HG02885 (cell line): ENCODE measurements around the gene SHISA5.

Source experiments
- ATAC-seq: cut with Tn5 transposase; IDR thresholded peaks from one replicate; pipeline ENCODE4 v1.9.1; 2021; ENCODE audit warnings: mild to moderate bottlenecking; ENCODE audit not compliant: unreplicated experiment, poor library complexity

SHISA5 gene

DNA sequence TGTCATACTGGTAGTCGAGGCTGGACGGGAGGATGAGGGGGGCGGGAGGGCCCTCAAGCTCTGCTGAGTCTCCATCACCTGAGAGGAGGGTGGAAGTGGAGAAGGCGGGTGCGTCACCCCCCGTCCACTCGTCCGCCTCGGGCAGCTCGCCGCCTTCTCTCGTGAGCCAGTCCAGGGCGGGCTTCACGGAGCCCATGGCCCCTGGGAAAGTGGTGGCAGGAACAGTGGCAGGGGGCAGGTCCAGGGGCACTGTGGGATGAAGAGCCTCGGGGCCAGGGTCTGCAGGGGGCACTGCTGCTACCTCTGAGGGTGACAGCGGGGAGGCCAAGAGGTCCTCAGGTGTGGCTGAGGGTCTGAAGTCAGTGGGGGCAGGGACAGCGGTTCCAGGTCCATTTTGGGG, 84.4 kb downstream of the SHISA5 start:
- no peak for ATAC-seq

DNA sequence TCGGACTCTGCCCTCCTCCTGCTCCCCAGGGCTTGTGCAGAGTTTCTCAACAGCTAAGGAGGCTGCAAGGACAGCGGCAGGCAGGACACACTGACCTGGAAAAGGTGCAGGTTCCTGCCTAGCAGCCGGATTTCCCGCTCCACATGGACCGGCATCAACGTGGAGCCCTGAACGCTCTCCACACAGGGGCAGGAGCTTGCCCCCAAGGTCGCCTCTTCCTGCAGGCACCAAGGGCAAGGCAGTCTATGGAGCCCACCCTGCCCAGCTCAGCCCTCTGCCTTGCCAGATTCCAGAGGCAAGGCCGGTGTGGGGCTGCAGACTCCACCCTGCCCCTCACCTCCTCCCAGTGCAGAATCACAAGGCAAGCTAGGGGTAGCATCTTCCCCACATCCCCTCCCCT, 84.8 kb downstream of the SHISA5 start:
- ATAC-seq = no peak

DNA sequence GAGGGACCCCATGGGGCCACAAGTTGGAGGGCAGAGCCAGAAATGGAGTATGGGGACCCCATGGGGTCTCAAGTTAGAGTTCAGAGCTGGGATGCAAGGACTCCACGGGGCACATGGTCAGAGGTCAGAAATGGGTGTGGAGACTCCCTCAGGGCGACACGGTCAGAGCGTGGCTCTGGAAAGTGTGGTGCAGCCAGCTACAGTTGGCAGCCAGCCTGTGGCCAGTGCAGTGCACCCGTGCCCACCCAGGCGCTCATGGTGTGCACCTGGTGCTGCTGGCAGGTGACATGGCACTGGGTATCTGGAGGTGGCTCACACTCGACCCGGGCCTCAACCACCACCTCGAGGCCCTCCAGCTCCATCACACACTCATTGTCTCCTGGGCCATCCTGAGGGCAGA, 85.3 kb downstream of the SHISA5 start:
- ATAC-seq = no peak

DNA sequence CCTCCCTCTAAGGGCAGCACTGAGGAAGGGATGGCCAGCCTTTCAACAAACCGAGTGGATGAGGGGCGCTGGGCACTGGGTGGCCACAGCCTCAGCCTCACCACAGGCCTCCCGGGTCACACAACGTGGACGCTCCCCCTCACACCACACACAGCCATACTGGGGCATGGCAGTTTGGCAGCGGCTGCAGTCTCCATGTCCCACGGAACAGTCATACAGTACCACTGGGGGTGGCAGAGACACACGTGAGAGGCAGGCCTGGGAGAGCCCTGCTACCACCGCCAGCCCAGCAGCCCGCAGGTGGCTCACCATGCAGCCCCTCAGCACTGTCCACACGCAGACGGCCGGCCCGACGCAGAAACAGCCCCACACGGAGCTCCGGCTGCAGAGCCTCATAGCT, 85.8 kb downstream of the SHISA5 start:
- ATAC-seq = no peak
